Upper lobe of left lung (tissue), 4 donors: Measurements from ENCODE around the gene NT5C3A.

Source experiments
- POLR2A ChIP-seq, 4 donors: fragments of 450-650 bp; IDR thresholded peaks; one replicate each; pipeline ENCODE4 v1.5.1; 2016 to 2017; ENCODE audit warnings: antibody characterized with exemption in 4 of 4, mild to moderate bottlenecking in 2 of 4
- POLR2AphosphoS5 ChIP-seq, 2 donors: sonication (generic); formaldehyde crosslinking; IDR thresholded peaks; one replicate each; pipeline ENCODE4 v1.5.1; 2017; ENCODE audit warnings: antibody characterized with exemption in 2 of 2
- TF ChIP-seq, protein P1 (sequence below), 6 experiments: fragments of 450-650 bp in 4 of 6; fragments of 200-600 bp in 2 of 6; sonication (generic) in 2 of 6; IDR thresholded peaks; one replicate each; pipeline ENCODE4 v1.5.1; 2016 to 2019; ENCODE audit warnings: antibody characterized with exemption in 6 of 6

DNA sequence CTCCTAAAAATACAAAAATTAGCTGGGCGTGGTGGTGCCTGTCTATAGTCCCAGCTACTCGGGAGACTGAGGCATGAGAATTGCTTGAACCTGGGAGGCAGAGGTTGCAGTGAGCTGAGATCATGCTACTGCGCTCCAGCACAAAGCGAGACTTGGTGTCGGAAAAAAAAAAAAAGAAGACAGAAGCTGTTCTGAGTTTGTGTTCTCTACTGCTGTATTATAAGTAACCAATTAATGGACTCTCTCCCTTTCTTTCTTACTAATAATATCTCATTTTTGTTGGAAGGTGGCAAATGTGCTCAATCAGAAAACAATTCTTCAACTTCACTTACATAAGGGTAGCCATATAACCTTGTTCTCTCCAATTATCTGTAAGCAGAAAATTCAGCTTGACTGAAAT, 7.4 kb downstream of the NT5C3A start:
- TF ChIP-seq POLR2AphosphoS5 (IDR thresholded peaks at IDR 0.05), result no peak
- TF ChIP-seq, protein P1, sequence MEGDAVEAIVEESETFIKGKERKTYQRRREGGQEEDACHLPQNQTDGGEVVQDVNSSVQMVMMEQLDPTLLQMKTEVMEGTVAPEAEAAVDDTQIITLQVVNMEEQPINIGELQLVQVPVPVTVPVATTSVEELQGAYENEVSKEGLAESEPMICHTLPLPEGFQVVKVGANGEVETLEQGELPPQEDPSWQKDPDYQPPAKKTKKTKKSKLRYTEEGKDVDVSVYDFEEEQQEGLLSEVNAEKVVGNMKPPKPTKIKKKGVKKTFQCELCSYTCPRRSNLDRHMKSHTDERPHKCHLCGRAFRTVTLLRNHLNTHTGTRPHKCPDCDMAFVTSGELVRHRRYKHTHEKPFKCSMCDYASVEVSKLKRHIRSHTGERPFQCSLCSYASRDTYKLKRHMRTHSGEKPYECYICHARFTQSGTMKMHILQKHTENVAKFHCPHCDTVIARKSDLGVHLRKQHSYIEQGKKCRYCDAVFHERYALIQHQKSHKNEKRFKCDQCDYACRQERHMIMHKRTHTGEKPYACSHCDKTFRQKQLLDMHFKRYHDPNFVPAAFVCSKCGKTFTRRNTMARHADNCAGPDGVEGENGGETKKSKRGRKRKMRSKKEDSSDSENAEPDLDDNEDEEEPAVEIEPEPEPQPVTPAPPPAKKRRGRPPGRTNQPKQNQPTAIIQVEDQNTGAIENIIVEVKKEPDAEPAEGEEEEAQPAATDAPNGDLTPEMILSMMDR (IDR thresholded peaks at IDR 0.05), result no peak
- TF ChIP-seq POLR2A (IDR thresholded peaks at IDR 0.05), result no peak
